Smooth muscle cell (in vitro differentiated cells): ENCODE data around the gene TGM6. TPM values are rescaled to one million over a fixed set of nuclear protein-coding genes. Genes with fewer than 3 reads are reported as not detected.

Experiments
- DNase-seq: peaks from one replicate; lab custom pipeline; 2025; ENCODE audit not compliant: unreplicated experiment; lab: John Stamatoyannopoulos, UW
- H2AFZ ChIP-seq: fragments of 200-600 bp; sonication (generic); 2 replicates; pipeline ENCODE4 v1.6.0; 2016; ENCODE audit warnings: antibody characterized with exemption, low read depth, mild to moderate bottlenecking
- H3F3A ChIP-seq: fragments of 200-600 bp; sonication (generic); 2 replicates; pipeline ENCODE4 v1.6.0; 2017; ENCODE audit warnings: antibody characterized with exemption, low read depth
- H3K27ac ChIP-seq: fragments of 200-600 bp; sonication (generic); 2 replicates; pipeline ENCODE4 v1.5.1; 2016; ENCODE audit warnings: low read depth, mild to moderate bottlenecking
- H3K27me3 ChIP-seq: fragments of 200-600 bp; sonication (generic); 2 replicates; pipeline ENCODE4 v1.6.1; 2016; ENCODE audit warnings: low read depth, mild to moderate bottlenecking
- H3K36me3 ChIP-seq: fragments of 200-600 bp; sonication (generic); 2 replicates; pipeline ENCODE4 v1.5.1; 2016; ENCODE audit warnings: low read depth
- H3K4me1 ChIP-seq: fragments of 200-600 bp; sonication (generic); 2 replicates; pipeline ENCODE4 v1.5.1; 2016; ENCODE audit warnings: low read depth
- H3K4me2 ChIP-seq: fragments of 200-600 bp; sonication (generic); 2 replicates; pipeline ENCODE4 v1.6.0; 2016; ENCODE audit warnings: mild to moderate bottlenecking
- H3K4me3 ChIP-seq: fragments of 200-600 bp; sonication (generic); 2 replicates; pipeline ENCODE4 v1.5.1; 2016; ENCODE audit warnings: mild to moderate bottlenecking
- H3K79me2 ChIP-seq: fragments of 200-600 bp; sonication (generic); 2 replicates; pipeline ENCODE4 v1.6.0; 2016; ENCODE audit warnings: low read depth, mild to moderate bottlenecking
- H3K9ac ChIP-seq: fragments of 200-600 bp; sonication (generic); 2 replicates; pipeline ENCODE4 v1.6.0; 2016; ENCODE audit warnings: low read depth
- H3K9me3 ChIP-seq: fragments of 200-600 bp; sonication (generic); replicated peaks from 2 replicates; pipeline ENCODE4 v1.5.1; 2016; ENCODE audit warnings: low read depth
- H4K20me1 ChIP-seq: fragments of 200-600 bp; sonication (generic); 2 replicates; pipeline ENCODE4 v1.6.0; 2016; ENCODE audit warnings: low read depth
- CTCF ChIP-seq: fragments of 200-600 bp; sonication (generic); IDR thresholded peaks from 2 replicates; pipeline ENCODE4 v1.5.1; 2017; ENCODE audit warnings: borderline replicate concordance, mild to moderate bottlenecking, antibody characterized with exemption; ENCODE audit not compliant: insufficient read depth, poor library complexity, severe bottlenecking
- WGBS: methylation state at CpG from one replicate; pipeline ENCODE4 v1.1.7; 2016; ENCODE audit warnings: low lambda C conversion rate; 5-methylcytosine and 5-hydroxymethylcytosine counted together
- polyA plus RNA-seq: library from polyadenylated mRNA; unstranded; fragments of >200 nt; fragmentation: Nextera tagmentation; extraction: Ambion mirVana; gene quantifications from 2 replicates; pipeline ENCODE4 v1.2.1, GENCODE V29; 2016
- total RNA-seq: library from RNA; depleted of rRNA; stranded (reverse); fragments of >200 nt; gene quantifications from 2 replicates; pipeline ENCODE4 v1.2.3, GENCODE V29; 2014

Gene TGM6
- total and polyA plus RNA-seq, 2 experiments from 2014 or later: not detected

GRCh38 chr20:2467412-2467811, 86.7 kb downstream of the TGM6 start:
- TF ChIP-seq CTCF: no peak
- H3K27ac ChIP-seq: no peak overlapping the region
- no peaks in the 10 kb centered on the region for H3K27me3 ChIP-seq
- WGBS: 94% methylated on average over 5 of the region's 5 CpGs
- H3K4me3 ChIP-seq: no peak overlapping the region
- H2AFZ ChIP-seq: no peak overlapping the region
- peaks cover 77% of the 10 kb centered on the region for H4K20me1 ChIP-seq
- peaks cover 30% of the 10 kb centered on the region for H3K36me3 ChIP-seq
- H3K4me2 ChIP-seq: no peak overlapping the region
- H3K9ac ChIP-seq: no peak overlapping the region
- H3K9me3 ChIP-seq: no peaks in the 10 kb centered on the region
- peaks cover 14% of the 10 kb centered on the region for H3K4me1 ChIP-seq
- no peak for DNase-seq
- H3K79me2 ChIP-seq: peaks cover 47% of the 10 kb centered on the region
- H3F3A ChIP-seq: peaks cover 22% of the 10 kb centered on the region

GRCh38 chr20:2468581-2469407, 88.1 kb downstream of the TGM6 start:
- Histone ChIP-seq H3K27me3 (no peaks in the 10 kb centered on the region), H2AFZ (no peak overlapping the region), H3K4me2 (peak overlapping the region; percentile 100), H3F3A (peaks cover 16% of the 10 kb centered on the region), H3K4me3 (peak overlapping the region; percentile 83), H4K20me1 (peaks cover 64% of the 10 kb centered on the region), H3K9ac (peak overlapping the region; percentile 18), H3K79me2 (peaks cover 47% of the 10 kb centered on the region), H3K36me3 (peaks cover 18% of the 10 kb centered on the region), H3K9me3 (no peaks in the 10 kb centered on the region), H3K4me1 (peaks cover 14% of the 10 kb centered on the region), H3K27ac (peak overlapping the region; percentile 85)
- no peak for DNase-seq
- TF ChIP-seq CTCF: no peak
- 83% methylated on average over 11 of the region's 11 CpGs for WGBS

GRCh38 chr20:2469991-2470422, 89.3 kb downstream of the TGM6 start:
- Histone ChIP-seq H3K36me3 (peaks cover 6% of the 10 kb centered on the region), H3K27ac (peak overlapping the region; percentile 85), H3K4me2 (peak overlapping the region; percentile 100), H3K27me3 (no peaks in the 10 kb centered on the region), H3F3A (peaks cover 5% of the 10 kb centered on the region), H2AFZ (peak overlapping the region; percentile 69), H3K9ac (peak overlapping the region; percentile 94), H4K20me1 (peaks cover 51% of the 10 kb centered on the region), H3K4me1 (peaks cover 14% of the 10 kb centered on the region), H3K79me2 (peaks cover 47% of the 10 kb centered on the region), H3K9me3 (no peaks in the 10 kb centered on the region), H3K4me3 (peak overlapping the region; percentile 83)
- TF ChIP-seq CTCF: no peak
- DNase-seq: peak; percentile 51
- WGBS: under 1% methylated on average over 19 of the region's 19 CpGs
